Measurements from ENCODE around the gene CYP4A11.
"Not testable (repeated sequence)": the region's sequence is repeated elsewhere in the genome, so short reads cannot be mapped to it uniquely, and the experiment has no call there.

CYP4A11 gene

DNA sequence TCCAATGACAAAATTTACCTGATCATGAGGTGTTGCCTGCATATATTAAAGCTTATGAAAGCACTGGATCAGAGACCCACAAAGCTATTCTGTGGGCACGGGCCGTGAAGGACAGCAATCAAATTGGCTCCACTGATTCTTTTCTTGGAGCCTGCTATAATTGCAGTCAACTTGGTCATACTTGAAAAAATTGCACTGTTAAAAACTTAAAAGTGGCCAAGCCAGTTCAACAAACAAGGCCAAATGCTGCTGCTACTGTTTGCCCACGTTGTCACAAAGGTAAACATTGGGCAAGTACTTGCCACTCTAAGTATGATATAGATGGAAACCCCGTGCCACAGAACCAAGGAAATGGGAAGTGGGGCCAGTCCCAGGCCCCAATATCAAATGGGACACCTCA, 37.8 kb downstream of the CYP4A11 start:
- DNase-seq = no peak

DNA sequence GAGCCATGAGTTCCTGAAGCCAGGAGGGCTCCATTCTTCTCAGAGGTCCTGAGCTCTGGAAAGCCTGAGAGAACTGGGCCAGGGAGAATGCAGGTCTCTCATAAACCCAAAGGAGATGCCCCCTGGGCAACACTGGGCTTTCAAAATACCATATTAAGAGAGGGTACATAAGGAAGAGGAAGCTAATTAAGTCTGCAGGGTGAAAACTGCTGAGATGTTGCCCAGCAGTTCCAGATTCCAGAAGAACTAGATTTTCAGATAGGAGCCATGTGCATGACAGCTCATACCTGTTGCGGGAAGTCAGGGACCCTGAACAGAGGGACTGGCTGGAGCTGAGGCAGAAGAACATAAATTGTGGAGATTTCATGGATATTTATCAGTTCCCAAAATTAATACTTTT, 40.9 kb downstream of the CYP4A11 start:
- no peak for DNase-seq

DNA sequence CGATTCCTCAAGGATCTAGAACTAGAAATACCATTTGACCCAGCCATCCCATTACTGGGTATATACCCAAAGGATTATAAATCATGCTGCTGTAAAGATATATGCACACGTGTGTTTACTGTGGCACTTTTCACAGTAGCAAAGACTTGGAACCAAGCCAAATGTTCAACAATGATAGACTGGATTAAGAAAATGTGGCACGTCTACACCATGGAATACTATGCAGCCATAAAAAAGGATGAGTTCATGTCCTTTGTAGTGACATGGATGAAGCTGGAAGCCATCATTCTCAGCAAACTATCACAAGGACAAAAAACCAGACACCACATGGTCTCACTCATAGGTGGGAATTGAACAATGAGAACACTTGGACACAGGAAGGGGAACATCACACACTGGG, 59.6 kb downstream of the CYP4A11 start:
- DNase-seq = not testable (repeated sequence)

All from suppressor macrophage treated with lipopolysaccharide for 4 hours (primary cell).